GM21390 (cell line): ENCODE results near the gene PTEN.

Experiments used
- ATAC-seq: cut with Tn5 transposase; IDR thresholded peaks from one replicate; pipeline ENCODE4 v1.9.1; 2021; ENCODE audit not compliant: unreplicated experiment

PTEN gene

DNA sequence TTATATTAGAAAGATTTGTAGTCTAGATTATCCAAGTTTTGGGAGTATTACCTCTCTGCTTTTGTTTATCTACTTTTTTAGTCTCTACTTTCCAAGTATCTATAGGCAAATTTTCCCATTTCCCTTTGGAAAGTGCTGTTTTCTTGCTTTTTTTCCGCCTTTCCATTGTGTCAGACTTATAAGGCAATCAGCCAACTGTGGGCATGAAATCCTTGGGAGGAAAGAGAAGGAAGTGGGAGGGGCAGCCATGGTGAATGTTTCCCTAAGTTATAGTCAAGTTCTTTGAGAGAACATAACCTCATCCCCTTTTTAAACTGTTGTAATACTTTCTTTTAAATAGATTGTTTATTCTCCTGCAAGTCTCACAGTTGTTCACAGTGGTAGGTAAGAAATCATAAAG is 52.6 kb downstream of the PTEN start:
- no peak for ATAC-seq

DNA sequence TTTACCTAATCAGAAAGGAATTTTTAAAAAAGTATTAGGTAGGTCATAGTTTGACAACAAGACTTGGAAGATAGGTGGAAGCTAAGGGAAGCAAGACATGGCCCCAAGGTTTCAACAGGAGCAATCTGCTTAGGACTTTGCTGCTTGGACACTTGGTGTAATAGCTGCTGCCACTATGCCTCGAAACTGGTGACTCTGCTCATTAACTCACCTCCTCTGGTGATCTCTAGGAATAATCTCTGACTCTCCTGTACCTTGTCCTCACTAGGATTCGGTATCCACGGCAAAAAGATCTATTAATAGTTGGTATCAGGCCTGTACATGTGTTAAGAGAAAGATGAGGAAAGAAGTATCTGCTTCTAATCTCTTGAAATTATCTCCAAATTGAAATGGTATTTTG is 53.1 kb downstream of the PTEN start:
- no peak for ATAC-seq

- no peak for ATAC-seq
These were observed 54.9 kb downstream of the PTEN start for GRCh38 chr10:87918254-87918859.

GRCh38 chr10:87920538-87920937 is 57.1 kb downstream of the PTEN start:
- no peak for ATAC-seq

DNA sequence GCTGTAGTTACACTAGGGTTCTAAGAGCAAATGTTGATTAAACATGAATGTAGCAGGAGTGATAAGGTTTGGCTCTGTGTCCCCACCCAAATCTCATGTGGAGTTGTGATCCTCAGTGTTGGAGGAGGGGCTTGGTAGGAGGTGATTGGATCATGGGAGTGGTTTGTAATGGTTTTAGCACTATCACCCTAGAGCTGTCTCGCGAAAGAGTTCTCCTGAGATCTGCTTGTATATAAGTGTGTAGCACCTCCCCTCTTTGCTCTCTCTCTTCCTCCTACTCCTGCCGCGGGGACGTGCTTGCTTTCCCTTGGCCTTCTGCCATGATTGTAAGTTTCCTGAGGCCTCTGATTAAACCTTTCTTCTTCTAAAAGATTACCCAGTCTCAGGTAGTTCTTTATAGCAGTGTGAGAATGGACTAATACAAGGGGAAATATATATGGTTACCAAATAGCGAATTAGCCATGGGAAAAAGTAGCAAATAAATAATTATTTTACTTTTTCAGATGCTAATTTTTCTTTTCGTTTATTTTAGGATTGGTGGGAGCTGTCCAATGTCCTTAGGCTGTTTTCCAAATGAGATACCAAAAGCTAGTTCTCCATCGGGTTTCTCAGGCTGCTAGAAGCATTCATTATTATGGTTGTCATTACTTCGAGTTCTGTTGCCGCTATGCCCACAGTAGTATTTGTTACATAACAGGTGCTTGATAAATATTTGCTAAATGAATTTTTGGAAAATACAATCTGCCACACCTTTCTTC is 58.7 kb downstream of the PTEN start:
- no peak for ATAC-seq

GRCh38 chr10:87923233-87923632 is 59.8 kb downstream of the PTEN start:
- no peak for ATAC-seq

DNA sequence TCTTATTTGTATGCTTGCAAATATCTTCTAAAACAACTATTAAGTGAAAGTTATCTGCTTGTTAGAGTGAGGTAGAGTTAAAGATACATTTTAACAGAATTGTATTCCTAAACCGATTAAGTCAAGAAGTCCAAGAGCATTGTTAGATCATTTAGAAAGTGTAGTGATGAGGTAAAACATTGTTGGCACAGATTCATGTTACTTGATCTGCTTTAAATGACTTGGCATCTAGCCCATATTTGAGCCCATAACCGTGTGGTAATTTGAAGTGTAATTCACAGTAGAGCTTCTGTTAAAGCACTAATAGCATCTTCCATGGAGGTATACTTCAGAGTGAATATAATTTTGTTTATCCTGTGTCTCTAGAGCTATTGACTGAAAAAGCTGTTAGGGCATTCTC is 62.1 kb downstream of the PTEN start:
- no peak for ATAC-seq

DNA sequence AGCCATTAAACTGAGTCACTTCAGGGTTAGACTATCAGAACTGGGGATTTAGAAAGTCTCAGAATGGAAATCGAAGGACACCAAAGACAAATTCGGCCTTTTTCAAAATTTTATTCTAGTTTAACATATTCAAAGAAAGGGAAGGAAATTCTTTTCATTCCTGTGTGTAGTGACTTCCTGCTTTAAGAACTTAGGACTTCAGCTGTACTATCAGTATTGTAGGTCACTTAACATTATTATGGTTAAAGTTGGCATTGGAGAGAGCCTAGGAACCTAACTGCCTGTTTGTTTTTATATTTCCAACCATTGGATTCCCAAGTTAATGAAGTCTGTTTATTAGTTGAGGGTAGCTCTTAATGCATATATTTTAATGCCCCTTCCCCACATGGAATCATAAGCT is 63.7 kb downstream of the PTEN start:
- no peak for ATAC-seq

GRCh38 chr10:87928996-87929395 is 65.6 kb downstream of the PTEN start:
- ATAC-seq: no peak

DNA sequence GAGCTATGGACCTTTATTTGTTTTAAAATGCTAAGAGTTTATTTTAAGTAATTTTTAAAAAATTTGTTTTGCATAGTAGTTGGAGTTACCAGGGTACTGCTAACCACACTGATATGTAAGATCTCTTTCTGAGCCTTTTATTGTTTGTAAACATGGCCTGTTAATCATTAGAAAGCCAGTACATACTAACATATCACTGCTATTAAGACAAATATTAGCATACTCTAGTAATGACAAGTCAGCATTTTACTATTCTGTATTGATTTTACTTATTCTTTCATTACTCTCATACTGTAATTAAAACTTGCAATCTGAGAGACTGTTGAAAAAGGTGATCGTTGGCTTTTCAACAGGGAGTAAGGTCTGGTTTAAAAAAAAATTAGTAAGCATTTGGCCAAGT is 66.7 kb downstream of the PTEN start:
- no peak for ATAC-seq

GRCh38 chr10:87930934-87931835 is 67.8 kb downstream of the PTEN start:
- peak; percentile 45 for ATAC-seq

GRCh38 chr10:87931836-87932230 is 68.4 kb downstream of the PTEN start:
- ATAC-seq: peak; percentile 11

GRCh38 chr10:87935290-87936141 is 72.1 kb downstream of the PTEN start:
- ATAC-seq: no peak

GRCh38 chr10:87940210-87940609 is 76.8 kb downstream of the PTEN start:
- ATAC-seq: no peak

- no peak for ATAC-seq
These were observed 79.6 kb downstream of the PTEN start for GRCh38 chr10:87942884-87943527.

DNA sequence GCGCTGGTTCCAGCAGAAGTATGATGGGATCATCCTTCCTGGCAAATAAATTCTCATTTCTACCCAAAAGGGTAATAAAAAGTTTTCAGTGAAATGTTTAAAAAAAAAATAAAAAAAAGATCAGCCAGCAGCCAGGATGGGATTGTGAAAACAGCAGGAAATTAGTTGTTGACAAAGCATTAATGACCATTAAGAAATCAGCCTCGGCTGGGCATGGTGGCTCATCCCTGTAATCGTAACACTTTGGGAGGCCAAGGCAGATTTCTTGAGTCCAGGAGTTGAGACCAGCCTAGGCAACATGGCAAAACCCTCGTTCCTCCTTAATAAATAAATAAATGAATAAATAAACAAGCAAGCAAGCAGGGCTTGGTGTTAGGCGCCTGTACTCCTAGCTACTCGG is 82.6 kb downstream of the PTEN start:
- ATAC-seq: no peak

GRCh38 chr10:87952612-87953011 is 89.2 kb downstream of the PTEN start:
- ATAC-seq: no peak

- ATAC-seq: no peak
These were observed 92.6 kb downstream of the PTEN start for GRCh38 chr10:87956055-87956454.

- no peak for ATAC-seq
These were observed 94.3 kb downstream of the PTEN start for GRCh38 chr10:87957702-87958101.

GRCh38 chr10:87960230-87960629 is 96.8 kb downstream of the PTEN start:
- no peak for ATAC-seq
